ENCODE results near the gene TAF10.

Gene TAF10

DNA sequence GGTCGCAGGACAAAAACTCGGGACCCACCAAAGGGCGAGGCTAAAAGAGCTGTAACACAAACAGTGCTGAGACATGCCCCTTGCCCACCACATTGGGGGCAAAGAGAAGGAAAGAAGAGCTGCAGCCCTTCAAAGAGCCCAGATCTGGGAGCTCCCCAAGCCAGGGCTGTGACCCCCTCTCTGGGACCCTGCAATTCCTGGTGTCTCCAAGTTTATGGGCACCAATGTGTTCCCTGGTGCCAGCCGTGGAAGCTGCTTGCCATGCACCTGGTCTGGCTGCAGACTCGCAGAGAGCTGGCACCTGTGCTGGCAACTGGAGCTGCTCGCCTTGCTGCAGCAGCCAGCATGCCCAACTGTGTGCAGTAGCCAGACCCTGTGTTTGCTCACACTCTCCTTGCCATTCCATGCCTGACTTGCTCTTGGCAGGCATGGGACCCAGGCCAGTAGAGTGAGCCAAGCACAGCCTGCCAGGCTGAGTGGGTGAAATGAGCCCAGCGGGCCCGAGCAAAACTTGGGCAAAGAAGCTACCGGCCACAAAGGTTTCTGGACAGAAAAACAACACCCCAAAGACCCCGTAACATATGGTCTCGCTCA, 24.6 kb downstream of the TAF10 start:
- no peaks in the 10 kb centered on the region for H3K4me1 ChIP-seq (ENCODE audit: insufficient read depth, low read length)
- no peaks in the 10 kb centered on the region for H3K27me3 ChIP-seq (ENCODE audit: insufficient read depth, low read length)
- H3K9me3 ChIP-seq (ENCODE audit: insufficient read depth, low read depth, low read length) = peaks cover 12% of the 10 kb centered on the region
- H3K9ac ChIP-seq (ENCODE audit: low read depth, low read length) = no peak overlapping the region
- 92% methylated on average over 11 of the region's 11 CpGs for WGBS
- no peak overlapping the region for H3K4me3 ChIP-seq (ENCODE audit: low read length)
- H3K36me3 ChIP-seq (ENCODE audit: insufficient read depth, low read length) = no peaks in the 10 kb centered on the region; the same call in 1 of the 2 replicates
- H3K27ac ChIP-seq (ENCODE audit: low read depth, low read length) = no peak overlapping the region

DNA sequence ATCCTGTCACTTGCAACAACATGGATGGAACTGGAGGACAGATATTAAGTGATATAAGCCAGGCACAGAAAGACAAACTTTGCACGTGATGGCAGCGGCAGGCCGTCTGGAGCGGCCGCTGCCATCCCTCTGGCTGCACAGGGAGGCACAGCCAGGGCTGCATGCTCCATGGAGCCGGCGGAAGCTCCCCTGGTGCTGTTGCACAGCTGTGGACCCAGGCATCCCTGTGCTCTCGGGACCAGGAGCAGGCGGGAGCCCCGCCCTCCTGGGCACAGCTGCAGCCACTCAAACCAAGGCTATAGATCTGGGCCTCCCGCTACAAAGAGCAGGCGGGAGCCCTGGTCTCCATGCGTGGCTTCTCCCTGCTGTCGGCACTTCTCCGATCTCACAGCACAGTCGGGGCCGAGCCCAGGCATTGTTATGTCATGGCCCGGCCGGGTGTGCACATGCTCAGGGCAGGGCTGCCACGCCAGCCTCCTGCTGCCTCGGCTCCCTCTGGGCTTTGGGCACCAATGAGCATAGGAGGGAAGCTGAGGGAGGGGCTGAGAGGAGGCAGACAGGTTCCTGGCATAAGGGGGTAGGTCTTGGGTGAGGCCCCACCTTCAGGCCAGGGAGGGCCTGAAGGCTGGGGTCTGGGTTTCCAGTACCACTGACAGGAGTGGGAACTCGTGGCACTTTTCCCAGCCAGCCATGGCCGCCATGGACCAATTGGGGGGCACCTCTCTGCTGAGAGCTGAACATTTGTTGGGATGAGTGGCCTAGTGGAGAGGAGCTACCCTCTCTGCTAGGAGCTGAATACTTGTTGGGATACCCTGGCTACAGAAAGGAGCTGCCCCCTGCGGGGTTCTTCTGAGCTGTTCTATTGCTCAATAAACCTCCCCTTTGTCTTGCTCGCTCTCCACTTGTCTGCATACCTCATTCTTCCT, 25.3 kb downstream of the TAF10 start:
- Histone ChIP-seq H3K4me1 (ENCODE audit: insufficient read depth, low read length) (no peaks in the 10 kb centered on the region), H3K27ac (ENCODE audit: low read depth, low read length) (no peak overlapping the region), H3K9me3 (ENCODE audit: insufficient read depth, low read depth, low read length) (peaks cover 12% of the 10 kb centered on the region), H3K9ac (ENCODE audit: low read depth, low read length) (no peak overlapping the region), H3K4me3 (ENCODE audit: low read length) (no peak overlapping the region), H3K27me3 (ENCODE audit: insufficient read depth, low read length) (no peaks in the 10 kb centered on the region), H3K36me3 (ENCODE audit: insufficient read depth, low read length) (no peaks in the 10 kb centered on the region)
- 94% methylated on average over 25 of the region's 25 CpGs for WGBS

- no peaks in the 10 kb centered on the region for H3K27me3 ChIP-seq (ENCODE audit: insufficient read depth, low read length)
- no peak overlapping the region for H3K9ac ChIP-seq (ENCODE audit: low read depth, low read length)
- WGBS = 93% methylated on average over 2 of the region's 4 CpGs
- H3K9me3 ChIP-seq (ENCODE audit: insufficient read depth, low read depth, low read length) = peaks cover 12% of the 10 kb centered on the region
- H3K4me1 ChIP-seq (ENCODE audit: insufficient read depth, low read length) = no peaks in the 10 kb centered on the region
- no peak overlapping the region for H3K27ac ChIP-seq (ENCODE audit: low read depth, low read length)
- no peaks in the 10 kb centered on the region; the same call in 1 of the 2 replicates for H3K36me3 ChIP-seq (ENCODE audit: insufficient read depth, low read length)
- H3K4me3 ChIP-seq (ENCODE audit: low read length) = no peak overlapping the region
Observed at GRCh38 chr11:6584528-6584927, 27.5 kb downstream of the TAF10 start.

- Histone ChIP-seq H3K9ac (ENCODE audit: low read depth, low read length) (no peak overlapping the region), H3K9me3 (ENCODE audit: insufficient read depth, low read depth, low read length) (peaks cover 12% of the 10 kb centered on the region), H3K27ac (ENCODE audit: low read depth, low read length) (no peak overlapping the region), H3K4me1 (ENCODE audit: insufficient read depth, low read length) (no peaks in the 10 kb centered on the region), H3K36me3 (ENCODE audit: insufficient read depth, low read length) (no peaks in the 10 kb centered on the region; the same call in 1 of the 2 replicates), H3K4me3 (ENCODE audit: low read length) (no peak overlapping the region), H3K27me3 (ENCODE audit: insufficient read depth, low read length) (no peaks in the 10 kb centered on the region)
- WGBS = 100% methylated on average over 1 of the region's 1 CpG
Observed at GRCh38 chr11:6583584-6583983, 28.4 kb downstream of the TAF10 start.

DNA sequence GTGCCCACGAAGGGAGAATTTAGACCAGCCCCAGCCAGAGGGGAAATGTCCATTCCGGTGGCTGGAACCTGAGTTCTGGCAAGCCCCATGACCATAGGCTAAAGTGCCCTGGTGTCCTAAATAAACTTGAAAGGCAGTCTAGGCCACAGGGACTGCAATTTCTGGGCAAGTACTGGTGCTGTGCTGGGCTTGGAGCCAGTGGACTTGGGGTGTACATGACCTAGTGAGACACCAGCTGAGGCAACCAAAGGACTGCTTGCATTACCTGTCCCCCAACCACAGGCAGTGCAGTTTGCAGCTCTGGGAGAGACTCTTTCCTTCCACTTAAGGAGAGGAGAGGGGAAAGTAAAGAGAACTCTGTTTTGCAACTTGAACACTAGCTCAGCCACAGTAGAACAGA, 32.3 kb downstream of the TAF10 start:
- peaks cover 9% of the 10 kb centered on the region for H3K9me3 ChIP-seq (ENCODE audit: insufficient read depth, low read depth, low read length)
- H3K4me1 ChIP-seq (ENCODE audit: insufficient read depth, low read length) = no peaks in the 10 kb centered on the region
- no peaks in the 10 kb centered on the region; the same call in 1 of the 2 replicates for H3K36me3 ChIP-seq (ENCODE audit: insufficient read depth, low read length)
- H3K27me3 ChIP-seq (ENCODE audit: insufficient read depth, low read length) = no peaks in the 10 kb centered on the region
- no peak overlapping the region for H3K9ac ChIP-seq (ENCODE audit: low read depth, low read length)
- WGBS = 93% methylated on average over 2 of the region's 2 CpGs
- no peak overlapping the region for H3K27ac ChIP-seq (ENCODE audit: low read depth, low read length)
- no peak overlapping the region for H3K4me3 ChIP-seq (ENCODE audit: low read length)

- Histone ChIP-seq H3K4me1 (ENCODE audit: insufficient read depth, low read length) (no peaks in the 10 kb centered on the region), H3K9me3 (ENCODE audit: insufficient read depth, low read depth, low read length) (no peaks in the 10 kb centered on the region), H3K4me3 (ENCODE audit: low read length) (no peak overlapping the region), H3K27ac (ENCODE audit: low read depth, low read length) (no peak overlapping the region), H3K27me3 (ENCODE audit: insufficient read depth, low read length) (no peaks in the 10 kb centered on the region), H3K36me3 (ENCODE audit: insufficient read depth, low read length) (no peaks in the 10 kb centered on the region; the same call in 1 of the 2 replicates), H3K9ac (ENCODE audit: low read depth, low read length) (no peak overlapping the region)
- 100% methylated on average over 1 of the region's 1 CpG for WGBS
Observed at GRCh38 chr11:6578134-6578533, 33.9 kb downstream of the TAF10 start.

- H3K4me1 ChIP-seq (ENCODE audit: insufficient read depth, low read length) = no peaks in the 10 kb centered on the region
- no peak overlapping the region for H3K9ac ChIP-seq (ENCODE audit: low read depth, low read length)
- H3K36me3 ChIP-seq (ENCODE audit: insufficient read depth, low read length) = no peaks in the 10 kb centered on the region; the same call in 1 of the 2 replicates
- no peak overlapping the region for H3K4me3 ChIP-seq (ENCODE audit: low read length)
- H3K27me3 ChIP-seq (ENCODE audit: insufficient read depth, low read length) = no peaks in the 10 kb centered on the region
- no peak overlapping the region for H3K27ac ChIP-seq (ENCODE audit: low read depth, low read length)
- 87% methylated on average over 5 of the region's 6 CpGs for WGBS
- H3K9me3 ChIP-seq (ENCODE audit: insufficient read depth, low read depth, low read length) = no peaks in the 10 kb centered on the region
Observed at GRCh38 chr11:6576471-6577373, 35.3 kb downstream of the TAF10 start.

DNA sequence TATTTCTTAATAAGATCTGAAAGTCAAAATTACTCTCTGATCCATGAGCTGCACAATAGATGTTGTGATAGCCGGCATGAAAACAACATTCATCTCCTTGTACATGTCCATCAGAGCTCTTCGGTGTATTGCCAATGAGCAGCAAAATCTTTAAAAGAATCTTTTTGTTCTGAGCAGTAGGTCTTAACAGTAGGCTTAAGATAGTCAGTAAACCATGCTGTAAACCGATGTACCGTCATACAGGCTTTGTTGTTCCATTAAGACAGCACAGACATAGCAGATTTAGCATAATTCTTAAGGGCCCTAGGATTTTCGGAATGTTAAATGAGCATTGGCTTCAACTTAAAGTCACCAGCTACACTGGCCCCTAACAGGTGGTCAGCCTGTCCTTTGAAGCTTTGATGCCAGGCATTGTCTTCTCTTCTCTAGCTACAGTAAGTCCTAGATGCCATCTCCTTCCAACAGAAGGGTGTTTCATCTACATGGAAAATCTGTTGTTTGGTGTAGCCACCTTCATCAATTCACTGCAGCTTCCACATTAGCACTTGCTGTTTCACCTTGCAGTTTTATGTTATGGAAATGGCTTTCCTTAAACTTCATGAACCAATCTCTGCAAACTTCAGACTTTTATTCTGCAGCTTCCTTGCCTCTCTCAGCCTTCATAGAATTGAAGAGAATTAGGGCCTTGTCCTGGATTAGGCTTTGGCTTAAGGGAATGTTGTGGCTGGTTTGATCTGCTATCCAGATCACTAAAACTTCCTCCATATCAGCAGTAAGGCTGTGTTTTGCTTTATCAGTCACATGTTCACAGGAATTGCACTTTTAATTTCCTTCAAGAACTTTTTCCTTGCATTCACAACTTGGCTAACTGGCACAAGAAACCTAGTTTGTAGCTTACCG, 37.0 kb downstream of the TAF10 start:
- Histone ChIP-seq H3K27ac (ENCODE audit: low read depth, low read length) (no peak overlapping the region), H3K36me3 (ENCODE audit: insufficient read depth, low read length) (no peaks in the 10 kb centered on the region), H3K4me3 (ENCODE audit: low read length) (no peak overlapping the region), H3K4me1 (ENCODE audit: insufficient read depth, low read length) (no peaks in the 10 kb centered on the region), H3K9ac (ENCODE audit: low read depth, low read length) (no peak overlapping the region), H3K9me3 (ENCODE audit: insufficient read depth, low read depth, low read length) (no peaks in the 10 kb centered on the region), H3K27me3 (ENCODE audit: insufficient read depth, low read length) (no peaks in the 10 kb centered on the region)
- WGBS = 92% methylated on average over 6 of the region's 6 CpGs

- H3K27me3 ChIP-seq (ENCODE audit: insufficient read depth, low read length) = no peaks in the 10 kb centered on the region
- no peak overlapping the region for H3K9ac ChIP-seq (ENCODE audit: low read depth, low read length)
- H3K4me3 ChIP-seq (ENCODE audit: low read length) = no peak overlapping the region
- H3K36me3 ChIP-seq (ENCODE audit: insufficient read depth, low read length) = no peaks in the 10 kb centered on the region
- H3K9me3 ChIP-seq (ENCODE audit: insufficient read depth, low read depth, low read length) = no peaks in the 10 kb centered on the region
- WGBS = 92% methylated on average over 2 of the region's 2 CpGs
- H3K27ac ChIP-seq (ENCODE audit: low read depth, low read length) = no peak overlapping the region
- H3K4me1 ChIP-seq (ENCODE audit: insufficient read depth, low read length) = peaks cover 5% of the 10 kb centered on the region; the same call in 1 of the 2 replicates
Observed at GRCh38 chr11:6572215-6572614, 39.8 kb downstream of the TAF10 start.

DNA sequence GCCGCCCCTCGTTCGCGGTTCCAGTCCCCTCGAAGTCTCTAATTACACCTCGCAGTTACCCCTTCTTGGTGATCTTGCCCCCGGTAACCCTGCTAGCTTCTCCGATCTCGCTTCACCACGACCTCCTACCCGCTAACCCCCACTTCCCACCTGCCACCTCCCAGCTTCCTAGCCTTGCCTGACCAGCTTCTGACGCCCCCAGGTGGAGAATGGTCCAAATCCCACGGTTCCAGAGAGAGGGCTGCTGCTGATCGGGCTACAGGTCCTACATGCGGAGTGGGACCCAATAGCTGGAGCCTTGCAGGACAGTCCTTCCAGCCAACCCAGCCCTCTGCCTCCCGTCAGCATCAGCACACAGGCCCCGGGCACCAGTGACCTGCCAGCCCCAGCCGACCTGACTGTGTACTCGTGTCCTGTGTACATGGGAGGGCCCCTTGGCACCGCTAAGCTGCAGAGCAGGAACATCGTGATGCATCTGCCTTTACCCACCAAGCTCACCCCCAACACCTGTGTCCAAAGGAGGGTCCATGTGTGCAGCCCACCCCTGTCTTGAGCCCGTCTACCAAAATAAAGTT, 40.5 kb downstream of the TAF10 start:
- Histone ChIP-seq H3K36me3 (ENCODE audit: insufficient read depth, low read length) (no peaks in the 10 kb centered on the region), H3K9me3 (ENCODE audit: insufficient read depth, low read depth, low read length) (no peaks in the 10 kb centered on the region), H3K4me3 (ENCODE audit: low read length) (no peak overlapping the region), H3K27me3 (ENCODE audit: insufficient read depth, low read length) (no peaks in the 10 kb centered on the region), H3K4me1 (ENCODE audit: insufficient read depth, low read length) (peaks cover 5% of the 10 kb centered on the region; the same call in 1 of the 2 replicates), H3K9ac (ENCODE audit: low read depth, low read length) (no peak overlapping the region), H3K27ac (ENCODE audit: low read depth, low read length) (no peak overlapping the region)
- WGBS = 91% methylated on average over 22 of the region's 22 CpGs

Data from HUES64 (cell line).